HG03064 (cell line): Measurements from ENCODE around the gene HERPUD1.
"Not testable (repeated sequence)": the region's sequence is repeated elsewhere in the genome, so short reads cannot be mapped to it uniquely, and the experiment has no call there.

Experiments used
- ATAC-seq: cut with Tn5 transposase; IDR thresholded peaks from one replicate; pipeline ENCODE4 v1.9.1; 2021; ENCODE audit warnings: low read depth; ENCODE audit not compliant: unreplicated experiment

HERPUD1 gene

DNA sequence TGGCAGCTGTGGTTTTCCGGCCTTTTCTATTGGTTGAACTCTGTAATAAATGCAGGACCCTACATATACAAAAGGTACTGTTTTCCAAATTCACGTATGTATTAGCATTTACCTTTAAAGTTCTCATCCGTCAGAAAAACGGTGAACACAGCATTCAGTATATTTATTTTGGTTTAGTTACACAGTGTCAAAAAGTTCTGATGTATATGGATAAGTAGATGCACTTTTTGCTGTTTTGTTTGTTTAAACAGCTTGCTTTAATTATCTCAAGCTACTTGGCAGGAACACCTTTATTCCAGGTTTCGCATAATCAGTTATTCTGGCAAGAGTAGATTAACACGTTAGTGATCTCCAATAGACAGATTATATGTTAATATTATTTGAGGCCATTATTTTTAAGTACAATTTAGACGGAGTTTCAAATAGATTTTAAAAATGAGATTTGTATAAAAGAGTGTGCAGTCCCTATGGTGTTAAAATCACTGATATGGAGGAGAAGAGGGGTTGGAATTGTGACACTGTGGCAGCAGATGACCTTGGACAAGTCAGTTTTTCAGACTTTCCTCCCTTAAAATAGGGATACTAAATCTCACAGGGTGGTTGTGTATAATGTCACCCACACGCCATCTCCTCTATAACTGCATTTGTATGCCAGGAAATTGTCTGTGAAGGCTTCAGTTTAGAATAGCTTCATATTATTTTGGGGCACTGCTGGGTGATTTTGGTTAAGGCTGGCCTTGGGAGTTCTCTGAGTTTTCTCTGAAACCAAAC is 2.1 kb downstream of the HERPUD1 start:
- ATAC-seq: no peak

DNA sequence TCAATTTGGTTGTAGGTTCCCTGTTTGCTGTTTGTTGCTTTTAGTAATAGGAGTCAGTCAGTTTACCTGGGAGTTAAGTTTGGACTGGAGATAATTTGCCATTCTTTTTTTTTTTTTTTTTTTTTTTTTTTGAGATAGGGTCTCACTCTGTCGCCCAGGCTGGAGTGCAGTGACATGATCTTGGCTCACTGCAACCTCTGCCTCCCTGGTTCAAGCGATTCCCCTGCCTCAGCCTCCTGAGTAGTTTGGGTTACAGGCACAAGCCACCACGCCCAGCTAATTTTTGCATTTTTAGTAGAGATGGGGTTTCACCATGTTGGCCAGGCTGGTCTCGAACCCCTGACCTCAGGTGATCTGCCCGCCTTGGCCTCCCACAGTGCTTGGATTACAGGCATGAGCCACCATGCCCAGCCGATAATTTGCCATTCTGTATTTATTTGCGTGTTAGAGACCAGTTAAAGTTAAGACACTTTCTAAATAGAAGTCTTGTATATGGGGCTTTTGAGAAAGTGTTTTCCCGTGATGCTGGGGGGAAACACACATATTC is 2.7 kb downstream of the HERPUD1 start:
- ATAC-seq: not testable (repeated sequence)

DNA sequence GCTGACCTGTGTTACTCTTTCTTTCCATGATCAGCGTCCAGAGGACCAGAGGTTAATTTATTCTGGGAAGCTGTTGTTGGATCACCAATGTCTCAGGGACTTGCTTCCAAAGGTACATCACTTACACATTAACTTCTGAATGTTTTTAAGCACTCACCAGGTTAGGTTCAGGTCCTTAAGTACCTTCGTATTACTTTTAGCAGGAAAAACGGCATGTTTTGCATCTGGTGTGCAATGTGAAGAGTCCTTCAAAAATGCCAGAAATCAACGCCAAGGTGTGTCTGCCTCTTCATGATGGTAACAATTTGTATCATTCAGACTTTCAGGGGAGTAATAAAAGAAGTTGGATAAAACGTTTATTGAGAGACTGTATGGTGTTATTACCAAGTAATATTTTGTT is 3.3 kb downstream of the HERPUD1 start:
- no peak for ATAC-seq

DNA sequence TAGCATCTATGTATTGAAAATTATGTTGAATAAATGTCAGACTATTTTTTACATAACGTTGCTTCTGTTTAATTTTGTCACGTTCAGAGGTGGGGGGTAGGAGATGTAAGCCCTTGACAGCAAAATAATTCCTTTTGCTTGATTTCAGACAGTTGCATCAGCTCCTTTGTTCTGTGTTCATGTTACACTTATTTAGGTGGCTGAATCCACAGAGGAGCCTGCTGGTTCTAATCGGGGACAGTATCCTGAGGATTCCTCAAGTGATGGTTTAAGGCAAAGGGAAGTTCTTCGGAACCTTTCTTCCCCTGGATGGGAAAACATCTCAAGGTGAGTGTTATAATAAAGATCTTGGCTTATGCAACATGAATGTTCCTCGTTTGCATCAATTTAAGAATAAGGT is 4.5 kb downstream of the HERPUD1 start:
- no peak for ATAC-seq

DNA sequence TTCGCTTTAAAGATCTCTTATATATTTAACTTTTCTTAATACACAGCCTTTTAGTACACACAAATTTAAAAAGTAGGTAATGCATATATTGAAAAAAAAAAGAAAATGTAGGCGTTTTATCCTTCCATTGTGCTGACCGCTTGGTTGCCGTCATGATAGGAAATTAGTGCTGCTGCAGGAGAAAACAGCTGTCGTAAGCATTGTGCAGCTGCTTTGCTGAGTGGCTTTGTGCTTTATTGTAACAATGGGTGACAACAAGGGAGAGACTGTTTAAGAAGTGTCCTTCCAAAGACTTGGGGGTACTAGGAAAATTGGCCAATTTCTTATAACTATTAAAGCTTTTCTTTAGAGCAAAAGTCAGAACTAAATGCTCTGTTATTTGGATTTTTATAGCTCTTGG is 5.0 kb downstream of the HERPUD1 start:
- no peak for ATAC-seq

DNA sequence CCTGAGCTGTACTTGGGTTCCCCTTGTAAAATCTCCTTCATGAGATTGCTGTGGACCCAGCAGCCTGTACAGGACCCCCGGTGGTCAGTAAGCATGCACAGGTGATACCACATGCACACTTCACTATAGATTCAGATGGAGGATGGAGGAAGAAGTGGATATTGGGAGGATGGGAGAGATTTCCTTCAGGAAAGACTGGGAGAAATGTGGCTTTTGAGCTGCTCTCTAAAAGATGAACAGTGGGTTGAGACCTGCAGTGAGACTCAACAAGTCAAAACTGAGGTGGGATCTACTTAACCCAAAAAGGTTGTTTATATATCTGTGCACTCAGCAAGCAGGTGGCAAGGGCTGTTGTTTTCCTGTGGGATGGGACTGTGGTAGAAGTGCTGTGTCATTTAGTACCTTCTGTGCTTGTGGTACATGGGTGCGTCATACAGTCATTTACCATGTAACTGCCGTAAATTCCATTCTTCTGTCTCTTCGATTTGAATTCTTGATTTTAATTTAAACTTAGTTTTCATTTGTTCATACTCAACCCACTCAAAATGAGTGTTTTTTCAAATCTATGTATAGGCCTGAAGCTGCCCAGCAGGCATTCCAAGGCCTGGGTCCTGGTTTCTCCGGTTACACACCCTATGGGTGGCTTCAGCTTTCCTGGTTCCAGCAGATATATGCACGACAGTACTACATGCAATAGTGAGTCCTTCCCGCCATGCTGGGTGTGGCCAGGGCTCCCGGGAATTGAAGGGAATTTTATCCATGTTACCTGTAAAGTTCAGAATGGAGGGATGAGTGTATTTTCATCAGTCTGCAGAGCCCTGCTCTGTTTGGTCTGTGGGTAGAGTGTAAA is 6.9 kb downstream of the HERPUD1 start:
- ATAC-seq: no peak

- no peak for ATAC-seq
These were observed 7.9 kb downstream of the HERPUD1 start for GRCh38 chr16:56939801-56940200.

DNA sequence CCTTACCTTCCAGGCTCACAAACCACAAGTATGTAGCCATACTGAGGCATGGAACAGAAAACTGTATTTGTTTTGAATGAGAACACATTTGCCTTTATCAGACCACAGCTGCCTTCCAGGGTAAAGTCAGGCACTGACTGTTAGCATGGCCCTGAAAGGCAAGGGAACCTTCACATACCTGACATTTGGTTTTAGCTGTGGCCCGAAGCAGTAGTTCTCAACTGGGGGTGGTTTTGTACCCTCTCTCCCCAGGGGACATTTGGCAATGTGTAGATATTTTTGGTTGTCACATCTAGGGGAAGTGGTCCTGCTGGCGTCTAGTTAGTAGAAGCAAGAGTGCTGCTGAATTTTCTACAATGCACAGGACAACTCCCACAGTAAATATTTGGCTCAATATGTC is 9.2 kb downstream of the HERPUD1 start:
- ATAC-seq: no peak

GRCh38 chr16:56941856-56942331 is 10.0 kb downstream of the HERPUD1 start:
- no peak for ATAC-seq

DNA sequence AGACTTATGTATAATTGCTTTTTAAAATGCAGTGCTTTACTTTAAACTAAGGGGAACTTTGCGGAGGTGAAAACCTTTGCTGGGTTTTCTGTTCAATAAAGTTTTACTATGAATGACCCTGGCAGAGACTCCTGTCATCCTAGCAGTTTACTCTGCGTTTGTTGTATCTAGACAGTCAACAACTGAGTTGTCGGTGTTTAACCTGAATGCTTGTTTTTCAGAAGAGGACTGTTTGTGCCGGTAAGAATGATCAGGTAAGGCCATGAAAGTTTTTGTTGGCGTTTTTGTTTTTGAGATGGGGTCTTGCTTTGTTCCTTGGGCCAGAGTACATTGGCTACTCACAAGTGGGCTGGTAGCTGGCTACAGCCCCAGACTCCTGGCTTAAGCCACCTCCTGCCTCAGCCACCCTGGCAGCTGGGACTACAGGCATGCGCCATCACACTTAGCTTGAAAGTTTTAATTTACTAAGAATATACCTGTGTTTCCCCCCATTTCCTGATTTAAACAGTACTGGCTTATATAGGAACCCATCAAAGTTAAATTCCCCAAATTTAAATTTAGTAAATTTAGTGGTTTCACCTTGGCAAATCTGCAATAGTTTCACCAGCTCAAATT is 11.9 kb downstream of the HERPUD1 start:
- ATAC-seq: no peak

- no peak for ATAC-seq
These were observed 13.3 kb downstream of the HERPUD1 start for GRCh38 chr16:56944954-56945839.

GRCh38 chr16:56945847-56946527 is 14.0 kb downstream of the HERPUD1 start:
- ATAC-seq: no peak

DNA sequence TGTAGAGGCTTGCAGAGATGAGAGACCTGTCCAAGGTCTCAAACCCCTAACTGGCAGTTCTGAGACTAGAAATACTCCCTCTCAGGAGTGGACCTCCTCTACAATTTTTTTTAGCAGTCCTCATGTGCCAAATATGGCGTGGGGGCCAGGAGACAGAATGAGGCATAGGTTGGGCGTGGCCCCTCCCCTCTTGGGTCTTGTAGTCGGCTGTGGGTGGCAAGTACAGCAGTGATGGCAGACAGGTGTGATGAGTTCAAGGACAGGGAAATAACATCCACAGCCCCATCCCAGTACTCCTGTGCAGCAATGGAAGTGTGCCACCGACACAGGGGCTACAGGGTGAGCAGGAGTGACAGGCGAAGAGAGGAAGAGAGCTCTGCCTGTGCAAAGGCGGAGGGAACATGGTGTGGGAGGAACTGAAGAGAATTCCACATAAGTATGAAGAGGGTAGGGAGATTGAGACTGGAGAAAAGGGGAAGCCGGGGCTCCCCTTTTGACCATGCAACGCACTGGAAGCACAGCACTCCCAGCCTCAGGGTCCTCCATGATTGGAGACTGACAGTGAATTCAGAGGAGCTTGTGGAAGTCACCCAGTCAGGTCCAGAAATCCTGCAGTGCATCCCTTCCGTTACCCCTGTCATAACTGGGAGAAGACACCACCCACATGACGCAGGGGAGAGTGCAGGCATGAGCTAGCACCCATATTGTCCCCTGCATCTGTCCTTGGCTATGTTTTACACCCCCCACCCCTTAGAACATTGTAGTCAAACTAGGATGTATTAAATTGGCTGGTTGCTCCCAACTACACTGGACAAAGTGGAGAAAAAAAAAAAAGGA is 15.0 kb downstream of the HERPUD1 start:
- ATAC-seq: no peak

- ATAC-seq: no peak
These were observed 15.7 kb downstream of the HERPUD1 start for GRCh38 chr16:56947604-56947995.

- no peak for ATAC-seq
These were observed 16.3 kb downstream of the HERPUD1 start for GRCh38 chr16:56948234-56948633.

DNA sequence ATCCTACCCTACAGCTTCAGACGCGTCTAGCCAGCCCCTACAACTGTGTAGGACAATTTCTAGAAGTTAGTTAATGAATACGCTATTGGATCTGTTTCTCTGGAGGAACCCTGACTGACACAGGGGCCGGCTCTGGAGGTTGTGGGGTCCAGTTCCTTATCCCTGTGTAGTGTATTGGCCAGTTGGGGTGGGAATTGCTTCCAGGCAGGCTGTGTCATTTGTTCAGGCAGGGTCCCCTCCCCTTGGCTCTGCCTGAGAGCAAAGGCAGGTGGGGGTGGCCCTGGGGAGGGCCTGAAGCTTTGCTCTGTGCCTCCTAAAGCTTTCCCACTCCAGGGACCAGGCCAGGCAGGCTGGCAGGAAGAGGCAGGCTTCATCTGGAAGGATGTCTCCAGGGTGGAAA is 18.1 kb downstream of the HERPUD1 start:
- ATAC-seq: no peak

GRCh38 chr16:56950455-56950854 is 18.5 kb downstream of the HERPUD1 start:
- ATAC-seq: no peak

GRCh38 chr16:56950881-56951771 is 19.2 kb downstream of the HERPUD1 start:
- ATAC-seq: no peak
